Hepatocyte (in vitro differentiated cells): ENCODE data around the gene TRMT10A. TPM values are rescaled to one million over a fixed set of nuclear protein-coding genes. Genes with fewer than 3 reads are reported as not detected.

Experiments
- DNase-seq: peaks from one replicate; pipeline ENCODE4 v3.0.0-alpha.2; 2016; ENCODE audit warnings: low spot score
- H2AFZ ChIP-seq: fragments of 200-600 bp; sonication (generic); 2 replicates; pipeline ENCODE4 v1.6.0; 2016; ENCODE audit warnings: antibody characterized with exemption, mild to moderate bottlenecking
- H3K27ac ChIP-seq: fragments of 200-600 bp; sonication (generic); 2 replicates; pipeline ENCODE4 v1.5.1; 2016; ENCODE audit warnings: mild to moderate bottlenecking
- H3K27me3 ChIP-seq: fragments of 200-600 bp; sonication (generic); 2 replicates; pipeline ENCODE4 v1.6.1; 2016
- H3K36me3 ChIP-seq: fragments of 200-600 bp; sonication (generic); replicated peaks from 2 replicates; pipeline ENCODE4 v1.5.1; 2016; ENCODE audit warnings: low read depth; ENCODE audit not compliant: insufficient read depth
- H3K4me1 ChIP-seq: fragments of 200-600 bp; sonication (generic); 2 replicates; pipeline ENCODE4 v1.5.1; 2016; ENCODE audit warnings: mild to moderate bottlenecking, moderate library complexity; ENCODE audit not compliant: insufficient read depth
- H3K4me2 ChIP-seq: fragments of 200-600 bp; sonication (generic); 2 replicates; pipeline ENCODE4 v1.6.0; 2016
- H3K4me3 ChIP-seq: fragments of 200-600 bp; sonication (generic); 2 replicates; pipeline ENCODE4 v1.5.1; 2016; ENCODE audit warnings: mild to moderate bottlenecking
- H3K79me2 ChIP-seq: fragments of 200-600 bp; sonication (generic); 2 replicates; pipeline ENCODE4 v1.6.0; 2017; ENCODE audit warnings: mild to moderate bottlenecking
- H3K9me2 ChIP-seq: fragments of 200-600 bp; sonication (generic); replicated peaks from 2 replicates; pipeline ENCODE4 v1.6.0; 2017; ENCODE audit warnings: mild to moderate bottlenecking; ENCODE audit not compliant: insufficient read depth
- H3K9me3 ChIP-seq: fragments of 200-600 bp; sonication (generic); 2 replicates; pipeline ENCODE4 v1.5.1; 2016; ENCODE audit warnings: low read depth, mild to moderate bottlenecking
- H4K20me1 ChIP-seq: fragments of 200-600 bp; sonication (generic); 2 replicates; pipeline ENCODE4 v1.6.0; 2016; ENCODE audit warnings: mild to moderate bottlenecking; ENCODE audit not compliant: insufficient read depth, poor library complexity, severe bottlenecking
- EZH2 ChIP-seq: fragments of 200-600 bp; sonication (generic); IDR thresholded peaks from 2 replicates; pipeline ENCODE4 v1.6.1; 2016; ENCODE audit warnings: antibody characterized with exemption, mild to moderate bottlenecking, borderline replicate concordance
- EZH2phosphoT487 ChIP-seq: fragments of 200-600 bp; sonication (generic); IDR thresholded peaks from one replicate; pipeline ENCODE4 v1.6.1; 2018; ENCODE audit warnings: antibody characterized with exemption, mild to moderate bottlenecking, low read depth, moderate library complexity; ENCODE audit not compliant: unreplicated experiment, severe bottlenecking
- WGBS: methylation state at CpG from one replicate; pipeline ENCODE4 v1.1.6; 2016; ENCODE audit warnings: low lambda C conversion rate; ENCODE audit errors: missing lambda C conversion rate; 5-methylcytosine and 5-hydroxymethylcytosine counted together
- polyA plus RNA-seq: library from polyadenylated mRNA; unstranded; fragments of >200 nt; fragmentation: Nextera tagmentation; extraction: Ambion mirVana; gene quantifications from 2 replicates; pipeline ENCODE4 v1.2.1, GENCODE V29; 2016
- total RNA-seq: library from RNA; depleted of rRNA; stranded (reverse); fragments of >200 nt; gene quantifications from 2 replicates; pipeline ENCODE4 v1.2.3, GENCODE V29; 2014
- TF ChIP-seq, protein P1 (sequence below): fragments of 200-600 bp; sonication (generic); IDR thresholded peaks from 2 replicates; pipeline ENCODE4 v1.5.1; 2016; ENCODE audit warnings: antibody characterized with exemption, mild to moderate bottlenecking; ENCODE audit not compliant: poor library complexity

Gene TRMT10A, protein sequence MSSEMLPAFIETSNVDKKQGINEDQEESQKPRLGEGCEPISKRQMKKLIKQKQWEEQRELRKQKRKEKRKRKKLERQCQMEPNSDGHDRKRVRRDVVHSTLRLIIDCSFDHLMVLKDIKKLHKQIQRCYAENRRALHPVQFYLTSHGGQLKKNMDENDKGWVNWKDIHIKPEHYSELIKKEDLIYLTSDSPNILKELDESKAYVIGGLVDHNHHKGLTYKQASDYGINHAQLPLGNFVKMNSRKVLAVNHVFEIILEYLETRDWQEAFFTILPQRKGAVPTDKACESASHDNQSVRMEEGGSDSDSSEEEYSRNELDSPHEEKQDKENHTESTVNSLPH
- total RNA-seq (16.9 and 17.9 TPM in 2 replicates), polyA plus RNA-seq (5.4 and 6.2 TPM in 2 replicates)

DNA sequence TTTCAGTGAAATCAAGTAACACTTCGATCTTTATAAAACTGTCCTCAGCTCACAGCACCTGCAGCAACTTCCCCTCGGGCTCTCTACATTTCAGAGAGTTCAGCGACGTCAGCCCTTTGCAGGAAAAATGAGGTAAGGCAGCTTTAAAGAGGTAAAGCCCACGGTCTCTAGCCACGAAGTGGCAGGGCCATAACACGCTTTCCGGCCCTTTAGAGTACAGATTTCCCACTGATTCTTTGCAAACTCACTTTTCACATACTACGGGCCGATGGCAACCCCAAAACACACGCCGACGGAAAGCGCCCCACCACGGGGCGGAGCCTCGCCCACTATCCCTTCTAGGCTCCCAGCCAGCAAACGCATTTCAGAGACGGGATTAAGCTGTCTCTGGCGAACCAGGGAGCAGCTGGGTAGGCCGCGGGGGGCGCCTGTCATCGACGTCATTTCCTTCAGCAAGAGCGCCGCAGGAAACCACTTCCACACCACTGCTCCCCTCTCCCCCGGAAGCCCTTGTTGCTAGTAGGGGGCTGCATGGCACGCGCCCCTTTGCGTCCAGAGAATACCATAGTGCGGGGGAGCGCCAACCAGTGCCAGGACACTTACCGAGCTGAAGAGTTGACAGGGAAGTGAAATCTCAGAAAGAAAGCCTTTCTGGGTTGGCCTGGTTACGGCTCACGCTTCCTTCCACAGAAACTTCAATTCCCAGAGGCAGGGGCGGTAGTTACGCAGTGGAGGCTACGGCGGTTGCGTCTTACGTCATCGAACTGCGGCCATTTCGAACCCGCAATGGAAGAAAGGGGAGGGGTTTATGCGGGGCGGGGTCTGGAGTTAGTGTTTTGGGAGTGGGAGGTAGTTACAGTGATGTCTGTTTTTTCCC is at the start of gene TRMT10A:
Gene TRMT10A, minus strand, starts transcription at position 730 of the 877 bp plus-strand sequence. CDS start 4,701 bp downstream, outside the sequence.
- Histone ChIP-seq H3K27me3 (no peaks in the 10 kb centered on the region), H3K9me3 (no peaks in the 10 kb centered on the region), H3K27ac (peak within 1 kb of the TSS; percentile 95), H3K36me3 (no peaks in the 10 kb centered on the region), H3K4me3 (peak within 1 kb of the TSS; percentile 48), H3K4me1 (no peaks in the 10 kb centered on the region), H4K20me1 (no peaks in the 10 kb centered on the region), H3K79me2 (no peaks in the 10 kb centered on the region), H2AFZ (peak within 1 kb of the TSS; percentile 70), H3K4me2 (peak within 1 kb of the TSS; percentile 76), H3K9me2 (no peaks in the 10 kb centered on the region)
- TF ChIP-seq EZH2phosphoT487: no peak
- no peak for TF ChIP-seq EZH2
- 2% methylated on average over 48 of the region's 48 CpGs for WGBS
- peak; percentile 98 for DNase-seq

DNA sequence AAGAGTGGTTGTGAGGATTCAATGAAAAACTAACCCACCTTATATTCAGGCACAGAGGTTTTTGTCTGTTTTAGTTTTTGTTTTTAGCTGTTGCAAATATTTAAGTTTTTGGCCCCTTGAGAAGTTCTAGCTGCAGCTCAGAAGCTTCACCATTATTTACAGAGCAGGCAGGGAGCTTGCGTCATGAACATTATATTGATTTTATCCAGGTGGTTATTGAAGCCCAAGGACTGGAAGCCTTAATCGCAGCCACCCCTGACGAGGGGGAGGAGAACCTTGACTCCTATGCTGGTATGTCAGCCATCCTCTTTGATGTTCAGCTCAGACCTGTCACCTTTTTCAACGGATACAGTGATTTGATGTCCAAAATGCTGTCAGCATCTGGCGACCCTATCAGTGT is 48.9 kb upstream of the TRMT10A start:
- Histone ChIP-seq H3K27me3 (no peaks in the 10 kb centered on the region), H2AFZ (no peak overlapping the region), H3K4me2 (no peak overlapping the region), H3K9me2 (no peaks in the 10 kb centered on the region), H4K20me1 (no peaks in the 10 kb centered on the region), H3K9me3 (no peaks in the 10 kb centered on the region), H3K4me1 (no peaks in the 10 kb centered on the region), H3K36me3 (no peaks in the 10 kb centered on the region), H3K79me2 (no peaks in the 10 kb centered on the region), H3K4me3 (no peak overlapping the region), H3K27ac (no peak overlapping the region)
- DNase-seq: no peak
- TF ChIP-seq EZH2phosphoT487 (no peak), EZH2 (no peak)
- TF ChIP-seq, protein P1, sequence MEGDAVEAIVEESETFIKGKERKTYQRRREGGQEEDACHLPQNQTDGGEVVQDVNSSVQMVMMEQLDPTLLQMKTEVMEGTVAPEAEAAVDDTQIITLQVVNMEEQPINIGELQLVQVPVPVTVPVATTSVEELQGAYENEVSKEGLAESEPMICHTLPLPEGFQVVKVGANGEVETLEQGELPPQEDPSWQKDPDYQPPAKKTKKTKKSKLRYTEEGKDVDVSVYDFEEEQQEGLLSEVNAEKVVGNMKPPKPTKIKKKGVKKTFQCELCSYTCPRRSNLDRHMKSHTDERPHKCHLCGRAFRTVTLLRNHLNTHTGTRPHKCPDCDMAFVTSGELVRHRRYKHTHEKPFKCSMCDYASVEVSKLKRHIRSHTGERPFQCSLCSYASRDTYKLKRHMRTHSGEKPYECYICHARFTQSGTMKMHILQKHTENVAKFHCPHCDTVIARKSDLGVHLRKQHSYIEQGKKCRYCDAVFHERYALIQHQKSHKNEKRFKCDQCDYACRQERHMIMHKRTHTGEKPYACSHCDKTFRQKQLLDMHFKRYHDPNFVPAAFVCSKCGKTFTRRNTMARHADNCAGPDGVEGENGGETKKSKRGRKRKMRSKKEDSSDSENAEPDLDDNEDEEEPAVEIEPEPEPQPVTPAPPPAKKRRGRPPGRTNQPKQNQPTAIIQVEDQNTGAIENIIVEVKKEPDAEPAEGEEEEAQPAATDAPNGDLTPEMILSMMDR: no peak
- WGBS: 82% methylated on average over 5 of the region's 5 CpGs

DNA sequence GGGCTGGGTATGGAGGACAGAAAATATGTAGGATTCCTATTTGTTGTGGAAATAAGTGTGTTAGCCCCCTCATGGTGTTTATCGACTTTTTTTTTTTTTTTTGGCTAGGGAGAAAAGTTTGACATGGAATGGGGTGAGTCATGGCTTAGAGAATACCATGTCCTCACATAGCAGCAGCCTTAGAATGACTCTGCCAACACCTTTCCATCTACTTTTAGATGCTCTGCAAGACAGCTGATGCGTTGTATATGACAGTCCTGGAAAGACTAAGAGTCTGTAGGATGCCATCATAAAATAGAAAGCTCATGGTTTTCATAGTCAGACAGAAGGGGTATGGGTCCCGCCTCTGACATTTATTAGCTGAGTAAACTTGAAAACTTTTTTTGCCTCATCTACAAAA is 48.4 kb upstream of the TRMT10A start:
- Histone ChIP-seq H3K4me2 (no peak overlapping the region), H3K4me3 (no peak overlapping the region), H3K36me3 (no peaks in the 10 kb centered on the region), H3K27ac (no peak overlapping the region), H4K20me1 (no peaks in the 10 kb centered on the region), H2AFZ (no peak overlapping the region), H3K27me3 (no peaks in the 10 kb centered on the region), H3K9me3 (no peaks in the 10 kb centered on the region), H3K4me1 (no peaks in the 10 kb centered on the region), H3K9me2 (no peaks in the 10 kb centered on the region), H3K79me2 (no peaks in the 10 kb centered on the region)
- no peak for TF ChIP-seq EZH2
- TF ChIP-seq, protein P1: no peak
- TF ChIP-seq EZH2phosphoT487: no peak
- no peak for DNase-seq
- WGBS: 88% methylated on average over 3 of the region's 3 CpGs
